ENCODE results near the gene PPP1R17.

PPP1R17 gene

GRCh38 chr7:31687024-31687748, at the start of gene PPP1R17:
Gene PPP1R17, plus strand, starts transcription at chr7:31687215. Its CDS starts 5,227 bp downstream, at chr7:31692442.
- no peak for DNase-seq

- no peak for DNase-seq
Observed at GRCh38 chr7:31640381-31640780, 46.6 kb upstream of the PPP1R17 start.

GRCh38 chr7:31642681-31643115, 44.3 kb upstream of the PPP1R17 start:
- no peak for DNase-seq

GRCh38 chr7:31646942-31647341, 40.1 kb upstream of the PPP1R17 start:
- no peak for DNase-seq

DNA sequence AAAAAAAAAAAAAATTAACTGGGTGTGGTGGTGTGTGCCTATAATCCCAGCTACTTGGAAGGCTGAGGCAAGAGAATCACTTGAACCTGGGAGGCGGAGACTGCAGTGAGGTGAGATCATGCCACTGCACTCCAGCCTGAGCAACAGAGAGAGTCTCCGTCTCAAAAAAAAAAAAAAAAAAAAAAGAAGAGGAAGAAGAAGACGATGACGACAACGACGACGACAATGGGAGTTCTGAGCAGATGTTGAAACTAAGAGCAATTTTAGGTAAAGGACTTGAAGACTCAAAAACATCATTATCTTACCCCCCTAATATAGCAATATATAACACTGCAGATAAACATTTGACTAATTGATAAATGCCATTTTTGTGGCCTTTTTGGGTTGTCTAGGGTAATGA, 39.5 kb upstream of the PPP1R17 start:
- no peak for DNase-seq

- no peak for DNase-seq
Observed at GRCh38 chr7:31648288-31648687, 38.7 kb upstream of the PPP1R17 start.

DNA sequence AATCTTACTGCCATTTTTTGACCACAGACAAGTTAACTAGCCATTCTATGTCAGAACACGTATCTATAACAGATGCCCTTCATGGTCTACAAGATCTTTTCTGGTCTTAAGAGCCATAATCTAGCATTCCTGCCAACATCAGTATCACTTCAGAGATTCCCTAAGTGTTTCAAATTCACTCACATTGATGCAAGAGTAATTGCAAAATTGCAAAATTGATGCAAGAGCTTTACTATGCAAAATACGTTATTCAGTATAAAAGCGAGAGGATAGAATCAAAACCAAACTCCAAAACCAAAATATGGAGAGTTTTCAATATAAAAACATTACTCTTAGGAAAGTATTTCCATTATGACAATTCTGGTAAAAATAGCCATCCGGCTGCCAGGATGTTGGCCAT, 38.1 kb upstream of the PPP1R17 start:
- no peak for DNase-seq

DNA sequence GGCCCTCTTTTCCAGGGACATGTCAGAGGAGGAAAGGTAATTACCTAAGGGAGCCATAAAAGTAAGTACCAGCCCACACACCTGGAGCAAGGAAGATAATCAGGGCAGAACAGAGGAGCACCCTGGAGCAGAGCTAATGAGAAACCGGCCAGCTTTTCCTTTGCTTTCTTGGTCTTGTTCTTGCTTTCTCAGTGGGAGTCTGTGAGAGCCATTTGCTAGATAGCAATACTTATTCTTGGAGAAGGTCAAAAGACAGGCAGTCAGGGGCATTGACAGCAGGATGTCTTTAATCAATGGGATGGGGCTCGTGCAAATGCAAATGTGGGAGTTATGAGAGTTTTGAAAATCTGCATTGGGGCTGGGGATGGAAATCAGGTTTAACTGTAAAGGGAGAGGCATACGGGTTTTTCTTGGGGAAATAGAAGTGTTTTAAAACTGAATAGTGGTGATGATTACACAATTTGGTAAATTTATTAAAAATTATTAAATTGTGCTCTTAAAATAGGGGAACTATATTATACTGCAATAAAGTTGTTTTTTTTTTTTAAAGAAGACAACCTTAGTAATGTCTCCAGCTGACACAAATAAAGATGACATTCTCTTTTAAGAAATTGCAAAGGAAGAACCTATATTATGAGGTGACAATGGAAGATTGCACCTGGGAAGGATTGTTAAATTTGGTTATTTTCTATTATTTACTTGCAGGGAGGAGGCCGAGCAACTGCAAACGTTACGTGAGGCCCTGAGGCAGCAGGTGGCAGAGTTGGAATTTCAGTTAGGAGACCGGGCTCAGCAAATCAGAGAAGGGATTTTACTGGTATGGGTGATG, 35.6 kb upstream of the PPP1R17 start:
- no peak for DNase-seq

DNA sequence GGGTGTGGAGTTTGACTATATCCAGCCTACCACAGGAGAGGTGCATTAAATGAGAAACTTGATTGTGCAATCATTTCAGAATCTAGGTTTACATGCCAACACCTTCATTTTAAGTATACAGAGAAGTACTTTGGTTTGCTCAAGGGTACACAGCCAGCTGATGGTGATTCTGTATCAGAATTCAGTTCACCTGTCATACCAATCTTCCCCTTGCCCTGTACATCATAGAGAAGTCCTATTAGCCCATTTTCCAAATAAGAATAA, 35.0 kb upstream of the PPP1R17 start:
- DNase-seq = no peak

DNA sequence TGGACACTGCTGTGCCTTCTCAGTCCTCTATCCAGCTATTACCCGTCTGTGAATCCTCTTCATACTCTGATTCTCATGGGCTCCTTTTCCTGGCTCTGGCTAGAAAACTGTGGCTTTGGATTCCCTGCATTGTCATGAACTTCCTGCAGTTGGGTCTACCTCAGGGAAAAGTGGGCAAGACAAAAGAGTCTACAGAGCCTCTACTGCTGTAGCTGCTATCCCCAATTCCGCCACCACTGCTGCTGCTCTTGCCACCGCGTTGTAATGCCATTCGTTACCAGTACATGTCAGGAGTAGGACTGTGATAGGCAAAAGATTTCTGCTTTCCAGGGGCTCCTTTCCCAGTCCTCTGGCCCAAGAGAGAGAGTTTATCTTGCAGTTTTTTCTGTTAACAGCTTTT, 23.9 kb upstream of the PPP1R17 start:
- DNase-seq = no peak

DNA sequence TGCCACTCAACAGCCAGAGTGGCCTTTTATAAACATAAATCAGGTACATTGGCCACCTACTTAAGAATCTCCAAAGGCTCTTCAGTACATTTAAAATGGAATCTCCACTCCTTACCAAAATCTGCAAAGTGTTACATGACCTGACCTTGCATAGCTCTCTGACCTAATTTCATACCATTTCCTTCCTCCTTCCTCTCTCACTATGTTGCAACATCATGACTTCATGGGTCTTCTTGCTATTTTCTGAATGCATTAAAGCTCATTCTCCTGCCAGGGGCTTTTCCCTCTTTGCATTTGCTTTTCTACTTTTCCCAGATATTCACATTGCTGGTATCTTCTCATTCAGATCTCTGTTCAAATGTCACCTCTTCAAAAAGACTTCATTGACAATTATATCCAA, 22.1 kb upstream of the PPP1R17 start:
- DNase-seq = no peak

DNA sequence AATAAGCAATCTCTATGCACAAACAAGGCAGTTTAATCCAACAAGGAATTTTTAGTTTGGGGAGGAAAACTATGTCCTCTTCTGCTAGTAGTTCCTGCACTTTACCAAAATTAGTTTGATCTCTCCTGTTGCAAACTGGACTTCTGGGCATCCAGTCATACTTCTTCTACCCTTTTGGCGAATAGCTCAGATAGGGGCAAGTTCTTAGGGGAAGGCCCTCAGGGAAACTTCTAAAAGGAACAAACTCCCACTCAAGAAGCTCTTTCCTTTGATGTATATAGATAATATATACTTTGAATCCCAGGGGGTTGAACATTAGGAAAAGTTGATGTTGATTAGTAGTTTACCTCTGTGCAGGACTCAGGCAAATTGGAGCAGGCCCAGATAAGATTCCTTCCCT, 21.5 kb upstream of the PPP1R17 start:
- no peak for DNase-seq

DNA sequence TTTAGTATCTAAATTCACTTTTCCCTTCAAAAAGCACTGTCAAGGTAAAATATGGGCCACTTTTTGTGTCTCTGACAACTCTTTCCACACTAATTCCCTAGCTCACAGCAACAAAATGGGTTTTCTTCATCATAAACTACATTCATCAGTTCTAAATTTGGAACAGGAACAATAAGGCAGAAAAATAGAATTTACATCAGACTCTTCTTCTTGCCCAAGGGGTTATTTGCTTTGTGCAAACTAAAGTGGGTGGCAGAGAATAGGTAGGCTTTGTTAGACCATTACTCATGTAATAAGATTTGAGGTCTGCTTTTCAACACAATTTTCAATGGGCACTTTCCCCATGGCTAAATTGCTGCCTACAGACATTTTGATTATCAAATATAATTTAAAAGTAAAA, 17.6 kb upstream of the PPP1R17 start:
- DNase-seq = no peak

DNA sequence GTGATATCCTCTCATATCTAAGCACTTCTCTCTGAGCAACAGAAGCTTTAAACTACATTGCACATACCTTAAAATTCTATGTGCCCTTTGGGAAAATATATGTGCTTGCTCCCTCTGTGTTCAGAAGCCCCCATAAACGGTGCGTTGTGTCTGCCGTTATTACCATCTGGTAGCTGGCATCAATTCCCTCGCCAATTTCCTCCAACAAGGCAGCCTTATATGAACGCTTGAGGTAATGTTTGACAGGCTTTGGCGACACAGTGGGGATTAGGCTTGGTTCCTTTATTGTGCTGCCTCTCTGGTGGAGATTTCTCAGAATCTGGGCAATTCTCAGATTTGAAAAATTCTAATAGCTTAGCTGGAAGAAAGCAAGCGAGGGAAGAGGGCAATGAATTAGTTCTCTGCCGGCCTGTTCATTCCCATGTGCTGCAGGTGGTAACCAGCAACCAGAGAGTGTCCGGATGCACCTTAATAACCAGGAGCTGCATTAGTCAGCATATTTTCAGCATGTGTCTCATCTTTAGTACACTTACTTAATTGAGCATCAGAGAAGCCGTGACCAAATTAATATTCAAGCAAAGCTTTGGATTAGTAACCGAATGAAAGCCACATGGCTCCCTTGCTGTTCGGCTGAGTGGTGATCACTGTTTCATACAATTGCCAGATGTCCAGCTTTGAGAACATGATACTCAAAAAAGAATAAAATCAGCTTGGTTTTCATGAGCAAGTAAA, 7.3 kb upstream of the PPP1R17 start:
- DNase-seq = no peak

- no peak for DNase-seq
Observed at GRCh38 chr7:31683445-31684225, 3.4 kb upstream of the PPP1R17 start.

DNA sequence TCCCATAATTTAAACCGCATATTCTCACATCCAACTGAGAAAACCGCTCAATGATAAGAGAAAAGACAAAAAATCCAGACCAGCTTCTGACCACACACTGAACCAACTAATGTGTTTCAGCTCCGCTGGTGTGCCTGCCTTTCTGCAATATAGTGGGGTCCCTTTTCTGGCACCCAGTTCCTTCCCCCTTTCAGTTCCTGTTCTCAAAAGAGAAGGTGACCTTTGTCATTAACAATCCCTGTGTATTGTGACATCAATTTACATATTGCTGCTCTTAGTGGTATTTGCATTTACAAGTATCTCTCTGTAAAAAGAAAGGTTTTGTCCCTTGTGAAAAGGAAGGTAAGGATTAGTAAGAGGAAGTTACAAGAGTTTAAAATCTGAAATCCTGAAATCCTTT, 1.4 kb downstream of the PPP1R17 start:
- no peak for DNase-seq

DNA sequence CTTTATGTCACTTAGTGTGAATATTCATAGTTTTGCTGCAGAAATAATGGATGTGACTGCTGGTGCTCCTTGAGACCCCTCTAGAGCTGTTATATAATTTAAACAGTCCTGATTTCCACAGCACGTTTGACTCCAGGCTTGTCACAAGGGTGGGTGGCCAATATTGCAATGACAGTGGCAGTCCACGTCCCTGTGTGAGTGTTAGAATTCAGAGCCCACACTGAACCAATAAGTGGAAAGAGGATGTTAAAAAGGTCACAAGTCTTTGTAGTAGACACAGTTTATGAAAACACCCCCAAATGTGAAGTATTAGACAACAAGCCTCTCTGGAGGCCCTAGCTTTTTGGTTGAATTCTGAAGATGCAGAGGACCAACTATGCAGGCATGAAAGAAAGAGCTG, 2.0 kb downstream of the PPP1R17 start:
- no peak for DNase-seq

GRCh38 chr7:31690935-31691334, 3.9 kb downstream of the PPP1R17 start:
- DNase-seq = no peak

DNA sequence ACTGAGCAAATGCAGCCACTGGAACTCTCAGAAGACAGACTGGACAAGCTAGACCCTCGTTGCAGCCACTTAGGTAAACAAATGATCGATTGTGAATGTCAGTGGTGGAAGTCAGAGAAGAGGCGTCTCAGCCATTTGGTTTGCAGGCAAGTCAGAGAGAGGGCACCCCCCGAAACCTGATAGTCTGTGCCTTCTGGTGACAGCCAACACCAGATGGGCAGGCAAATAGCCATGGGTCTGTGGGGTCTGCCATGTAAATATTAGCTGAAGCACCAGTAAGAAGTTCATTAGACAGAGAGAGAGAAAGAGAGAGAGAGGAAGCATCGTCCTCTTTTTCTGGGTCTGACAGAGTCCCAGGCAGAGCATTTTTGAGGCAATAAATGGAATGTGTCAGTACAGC, 5.4 kb downstream of the PPP1R17 start:
- DNase-seq = no peak

GRCh38 chr7:31692871-31693270, 5.9 kb downstream of the PPP1R17 start:
- DNase-seq = no peak

DNA sequence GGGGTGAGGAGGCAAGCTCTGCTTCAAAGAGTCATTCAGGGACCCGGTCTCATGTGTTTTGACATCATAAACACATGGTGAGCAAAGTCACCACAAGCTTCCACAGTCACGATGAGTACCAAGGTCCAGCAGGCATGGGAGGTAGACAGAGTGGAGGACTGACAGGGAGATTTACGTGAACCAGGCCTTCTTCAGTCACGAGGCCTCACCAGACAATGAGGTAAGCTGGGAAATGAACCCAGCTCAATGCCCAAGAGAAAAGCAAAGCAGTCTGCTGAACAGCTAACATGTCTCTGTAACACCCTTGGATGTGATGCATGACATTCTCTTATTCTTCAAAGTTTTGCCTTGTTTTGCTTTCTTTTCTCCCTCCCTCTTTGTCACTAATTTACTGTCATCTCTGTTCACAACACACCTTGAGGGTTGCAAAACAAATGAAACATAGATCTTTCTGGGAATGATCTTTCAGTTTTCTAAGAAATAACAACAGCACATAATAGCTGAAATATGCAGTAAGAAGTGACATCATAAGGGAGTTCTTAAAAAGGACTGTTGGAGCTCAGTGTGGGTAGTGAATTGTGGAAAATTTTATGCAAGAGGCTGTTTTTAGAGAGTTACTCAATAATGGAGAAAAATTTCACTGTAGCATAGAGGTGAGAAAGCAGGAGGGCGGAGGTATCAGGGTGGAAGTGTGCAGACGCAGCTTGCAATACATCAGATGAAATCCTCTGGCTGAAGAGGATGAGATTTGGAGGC, 9.0 kb downstream of the PPP1R17 start:
- no peak for DNase-seq

DNA sequence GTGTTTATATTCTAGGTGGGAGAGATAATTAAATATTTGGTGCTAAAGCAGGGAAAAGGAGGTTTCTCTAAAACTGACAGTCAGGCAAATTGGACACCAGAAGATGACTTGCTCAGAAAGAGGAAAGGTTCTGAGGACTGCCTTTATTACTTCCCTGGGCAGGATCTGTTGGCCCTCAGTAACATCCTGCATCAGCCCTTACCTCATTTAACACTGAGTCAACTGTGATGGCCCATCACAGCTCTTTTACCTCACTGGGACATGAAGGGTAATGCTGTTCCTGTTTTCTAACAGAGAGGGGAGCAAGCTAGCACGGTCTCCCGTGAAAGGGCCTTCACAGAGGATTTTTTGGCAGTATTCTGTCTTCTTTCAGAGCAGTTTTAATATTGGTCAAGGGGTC, 12.0 kb downstream of the PPP1R17 start:
- DNase-seq = no peak
